Osteoblast (primary cell): ENCODE results near the gene AFDN. TPM values are rescaled to one million over a fixed set of nuclear protein-coding genes. Genes with fewer than 3 reads are reported as not detected.

ENCODE experiments used
- DNase-seq: peaks from one replicate; pipeline ENCODE4 v3.0.0; 2011; ENCODE audit warnings: low spot score, mixed read lengths; ENCODE audit not compliant: insufficient read length; ENCODE audit errors: missing footprints
- H2AFZ ChIP-seq: 2 replicates; pipeline ENCODE4 v1.6.0; 2011; ENCODE audit warnings: mild to moderate bottlenecking, low read length
- H3K27ac ChIP-seq: 2 replicates; pipeline ENCODE4 v1.5.1; 2011; ENCODE audit warnings: mild to moderate bottlenecking, low read depth, low read length, moderate library complexity
- H3K27me3 ChIP-seq: 2 replicates; pipeline ENCODE4 v1.6.0; 2012; ENCODE audit warnings: mild to moderate bottlenecking, control low read depth, inconsistent platforms, low read length, moderate library complexity; ENCODE audit not compliant: insufficient read depth
- H3K36me3 ChIP-seq: 2 replicates; pipeline ENCODE4 v1.5.1; 2011; ENCODE audit warnings: mild to moderate bottlenecking, low read length, control low read depth, moderate library complexity; ENCODE audit not compliant: insufficient read depth
- H3K4me1 ChIP-seq: 2 replicates; pipeline ENCODE4 v1.5.1; 2011; ENCODE audit warnings: mild to moderate bottlenecking, low read length, control low read depth, moderate library complexity; ENCODE audit not compliant: insufficient read depth
- H3K4me2 ChIP-seq: 2 replicates; pipeline ENCODE4 v1.6.0; 2011; ENCODE audit warnings: mild to moderate bottlenecking, low read length; ENCODE audit not compliant: insufficient read depth
- H3K4me3 ChIP-seq: fragments of 200-600 bp; sonication (generic); 3 replicates; pipeline ENCODE4 v1.5.1; 2012; ENCODE audit warnings: mild to moderate bottlenecking, low read length, inconsistent platforms; ENCODE audit not compliant: insufficient read depth
- H3K79me2 ChIP-seq: 2 replicates; pipeline ENCODE4 v1.6.0; 2012; ENCODE audit warnings: mild to moderate bottlenecking, low read length, control low read depth, inconsistent platforms; ENCODE audit not compliant: insufficient read depth
- H3K9me3 ChIP-seq: 2 replicates; pipeline ENCODE4 v1.5.1; 2011; ENCODE audit warnings: low read depth, low read length, control low read depth
- H4K20me1 ChIP-seq: 2 replicates; pipeline ENCODE4 v1.6.0; 2012; ENCODE audit warnings: mild to moderate bottlenecking, low read length, control low read depth; ENCODE audit not compliant: insufficient read depth
- total RNA-seq: library from RNA; depleted of rRNA; stranded (reverse); fragments of >200 nt; gene quantifications from 2 replicates; pipeline ENCODE4 v1.2.3, GENCODE V29; 2012
- TF ChIP-seq, protein P1 (sequence below): IDR thresholded peaks from 2 replicates; pipeline ENCODE4 v1.5.1; 2011; ENCODE audit warnings: mild to moderate bottlenecking, low read depth, low read length, moderate library complexity; ENCODE audit errors: extremely low read depth

The AFDN gene
- total RNA-seq, 1 donor, result 52.5 TPM

DNA sequence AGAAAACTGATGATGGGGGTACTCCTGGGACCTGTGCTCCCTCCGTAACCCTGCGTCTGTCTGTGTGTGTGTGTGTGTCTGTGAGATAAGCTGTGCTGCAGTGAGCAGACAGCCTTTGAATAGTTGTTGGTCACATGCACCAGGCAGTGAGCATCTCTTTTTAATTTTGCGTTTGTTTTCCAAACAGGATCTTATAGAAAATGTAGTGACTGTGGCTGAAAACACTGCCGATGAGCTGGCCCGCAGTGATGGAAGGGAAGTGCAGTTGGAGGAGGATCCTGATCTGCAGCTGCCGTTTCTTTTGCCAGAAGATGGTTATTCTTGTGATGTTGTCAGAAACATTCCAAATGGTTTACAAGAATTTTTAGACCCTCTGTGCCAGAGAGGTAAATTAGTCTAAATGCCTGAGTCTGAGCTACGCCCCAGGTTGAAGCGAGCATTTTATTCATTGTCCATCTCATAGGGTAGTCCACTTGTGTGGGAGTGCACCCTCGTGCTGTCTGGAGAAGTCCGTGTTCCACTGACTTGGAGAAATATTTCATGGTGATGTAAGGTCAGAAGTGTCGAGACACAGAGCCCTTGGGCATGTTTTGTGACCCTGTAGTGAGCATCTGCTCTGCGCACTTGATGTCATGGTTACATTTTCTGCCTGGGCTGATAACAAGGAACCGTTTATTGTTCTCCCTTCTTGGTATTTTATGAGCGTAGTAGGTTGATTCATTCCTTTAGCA is 92.0 kb downstream of the AFDN start:
- Histone ChIP-seq H3K9me3 (no peaks in the 10 kb centered on the region), H3K27me3 (no peaks in the 10 kb centered on the region), H3K4me2 (no peak overlapping the region), H3K79me2 (no peaks in the 10 kb centered on the region), H3K4me1 (no peaks in the 10 kb centered on the region), H3K4me3 (no peak overlapping the region), H3K27ac (no peak overlapping the region), H4K20me1 (no peaks in the 10 kb centered on the region), H2AFZ (no peak overlapping the region), H3K36me3 (peaks cover 37% of the 10 kb centered on the region)
- TF ChIP-seq, protein P1, sequence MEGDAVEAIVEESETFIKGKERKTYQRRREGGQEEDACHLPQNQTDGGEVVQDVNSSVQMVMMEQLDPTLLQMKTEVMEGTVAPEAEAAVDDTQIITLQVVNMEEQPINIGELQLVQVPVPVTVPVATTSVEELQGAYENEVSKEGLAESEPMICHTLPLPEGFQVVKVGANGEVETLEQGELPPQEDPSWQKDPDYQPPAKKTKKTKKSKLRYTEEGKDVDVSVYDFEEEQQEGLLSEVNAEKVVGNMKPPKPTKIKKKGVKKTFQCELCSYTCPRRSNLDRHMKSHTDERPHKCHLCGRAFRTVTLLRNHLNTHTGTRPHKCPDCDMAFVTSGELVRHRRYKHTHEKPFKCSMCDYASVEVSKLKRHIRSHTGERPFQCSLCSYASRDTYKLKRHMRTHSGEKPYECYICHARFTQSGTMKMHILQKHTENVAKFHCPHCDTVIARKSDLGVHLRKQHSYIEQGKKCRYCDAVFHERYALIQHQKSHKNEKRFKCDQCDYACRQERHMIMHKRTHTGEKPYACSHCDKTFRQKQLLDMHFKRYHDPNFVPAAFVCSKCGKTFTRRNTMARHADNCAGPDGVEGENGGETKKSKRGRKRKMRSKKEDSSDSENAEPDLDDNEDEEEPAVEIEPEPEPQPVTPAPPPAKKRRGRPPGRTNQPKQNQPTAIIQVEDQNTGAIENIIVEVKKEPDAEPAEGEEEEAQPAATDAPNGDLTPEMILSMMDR, result no peak
- no peak for DNase-seq

DNA sequence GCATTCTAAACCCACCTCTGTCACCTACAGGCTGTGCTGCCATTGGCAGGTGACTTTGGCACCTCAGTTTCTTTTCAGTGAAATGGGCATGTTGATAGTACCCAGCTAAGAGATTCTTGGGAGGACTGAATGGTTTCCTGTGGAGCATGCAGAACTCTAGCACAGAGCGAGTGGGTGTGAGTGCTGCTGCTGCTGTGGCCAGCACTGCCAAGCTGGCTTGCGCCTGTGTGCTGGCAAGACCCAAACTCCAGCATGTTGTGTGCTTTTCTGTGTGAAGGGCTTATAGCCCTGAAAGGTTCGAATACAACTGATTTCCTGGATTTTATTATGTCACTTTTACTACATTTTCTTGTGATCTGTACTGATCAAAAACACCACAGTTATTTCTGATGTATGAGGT is 92.6 kb downstream of the AFDN start:
- no peak overlapping the region for H3K4me2 ChIP-seq
- TF ChIP-seq, protein P1, result no peak
- H4K20me1 ChIP-seq, result no peaks in the 10 kb centered on the region
- H3K4me3 ChIP-seq, result no peak overlapping the region
- H3K4me1 ChIP-seq, result no peaks in the 10 kb centered on the region
- H3K27ac ChIP-seq, result no peak overlapping the region
- H3K36me3 ChIP-seq, result peaks cover 37% of the 10 kb centered on the region
- H2AFZ ChIP-seq, result no peak overlapping the region
- no peak for DNase-seq
- no peaks in the 10 kb centered on the region for H3K79me2 ChIP-seq
- no peaks in the 10 kb centered on the region for H3K27me3 ChIP-seq
- H3K9me3 ChIP-seq, result no peaks in the 10 kb centered on the region

- H3K36me3 ChIP-seq, result peaks cover 36% of the 10 kb centered on the region
These were observed 93.5 kb downstream of the AFDN start for GRCh38 chr6:167920165-167920564.

DNA sequence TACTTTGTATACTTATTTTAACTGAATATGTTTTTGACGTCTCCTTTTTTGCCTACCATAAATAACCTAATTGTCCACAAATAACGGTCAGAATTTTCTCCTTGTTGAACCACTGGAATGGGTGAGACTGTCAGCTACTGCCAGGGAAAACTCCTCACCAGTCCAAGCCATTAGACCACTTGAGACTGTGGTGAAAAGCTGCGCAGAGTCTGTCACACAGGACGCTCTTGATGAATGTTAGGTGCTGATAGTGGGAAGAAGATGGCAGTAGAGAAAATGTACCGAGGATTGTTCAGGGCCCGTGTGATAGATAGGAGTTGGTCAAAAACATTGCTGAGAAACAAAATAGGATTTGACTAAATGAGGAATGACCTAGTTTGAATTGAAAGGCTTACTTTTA is 95.1 kb downstream of the AFDN start:
- Histone ChIP-seq H4K20me1 (no peaks in the 10 kb centered on the region), H3K4me2 (no peak overlapping the region), H3K27ac (no peak overlapping the region), H2AFZ (no peak overlapping the region), H3K4me3 (no peak overlapping the region), H3K4me1 (no peaks in the 10 kb centered on the region), H3K36me3 (peaks cover 39% of the 10 kb centered on the region), H3K9me3 (no peaks in the 10 kb centered on the region), H3K27me3 (no peaks in the 10 kb centered on the region), H3K79me2 (no peaks in the 10 kb centered on the region)
- no peak for DNase-seq
- TF ChIP-seq, protein P1, result no peak

More at GRCh38 chr6:167920165-167920564, 93.5 kb downstream of the AFDN start:
- no peaks in the 10 kb centered on the region for H3K4me1 ChIP-seq
- H3K4me2 ChIP-seq, result no peak overlapping the region
- H2AFZ ChIP-seq, result no peak overlapping the region
- H3K79me2 ChIP-seq, result no peaks in the 10 kb centered on the region
- H3K27ac ChIP-seq, result no peak overlapping the region
- no peaks in the 10 kb centered on the region for H3K27me3 ChIP-seq
- no peaks in the 10 kb centered on the region for H4K20me1 ChIP-seq
- TF ChIP-seq, protein P1, result no peak
- H3K9me3 ChIP-seq, result no peaks in the 10 kb centered on the region
- no peak overlapping the region for H3K4me3 ChIP-seq
- no peak for DNase-seq
